PFSK-1 (cell line): ENCODE results near the gene OPCML.

Source experiments
- FOXP2 ChIP-seq: optimal IDR thresholded peaks from 2 replicates; pipeline ENCODE3; 2011; ENCODE audit warnings: borderline replicate concordance, control low read depth, inconsistent platforms; ENCODE audit not compliant: insufficient read depth; ENCODE audit errors: extremely low read length, extremely low read depth
- POLR2AphosphoS5 ChIP-seq: IDR thresholded peaks from 2 replicates; pipeline ENCODE4 v1.6.1; 2012; ENCODE audit warnings: low read depth, mild to moderate bottlenecking, control low read depth, low read length, moderate library complexity
- REST ChIP-seq, 2 experiments: IDR thresholded peaks; 2 replicates each; pipeline versions ENCODE4 v1.6.1 to v1.8.0; 2011 to 2012; ENCODE audit warnings: low read depth in 2 of 2, low read length in 2 of 2, control low read depth in 1 of 2, inconsistent platforms in 1 of 2, mild to moderate bottlenecking in 1 of 2, moderate library complexity in 1 of 2; ENCODE audit not compliant: insufficient read depth in 1 of 2
- SIN3A ChIP-seq: IDR thresholded peaks from 2 replicates; pipeline ENCODE4 v1.6.1; 2012; ENCODE audit warnings: mild to moderate bottlenecking, low read length, moderate library complexity, borderline replicate concordance; ENCODE audit not compliant: insufficient read depth
- TAF1 ChIP-seq: IDR thresholded peaks from 2 replicates; pipeline ENCODE4 v1.6.1; 2012; ENCODE audit warnings: low read length, control low read depth, borderline replicate concordance; ENCODE audit not compliant: insufficient read depth

GRCh38 chr11:132728026-132728425 is 804.3 kb downstream of the OPCML start:
- no peak for TF ChIP-seq SIN3A
- no peak for TF ChIP-seq POLR2AphosphoS5
- TF ChIP-seq REST (IDR thresholded peaks at IDR 0.05; ENCODE audit: insufficient read depth in 1 of 2, low read depth in 2 of 2, low read length in 2 of 2), result no peak
- TF ChIP-seq TAF1, result no peak
- no peak for TF ChIP-seq FOXP2
